ENCODE measurements around the gene MYO15B.

DNA sequence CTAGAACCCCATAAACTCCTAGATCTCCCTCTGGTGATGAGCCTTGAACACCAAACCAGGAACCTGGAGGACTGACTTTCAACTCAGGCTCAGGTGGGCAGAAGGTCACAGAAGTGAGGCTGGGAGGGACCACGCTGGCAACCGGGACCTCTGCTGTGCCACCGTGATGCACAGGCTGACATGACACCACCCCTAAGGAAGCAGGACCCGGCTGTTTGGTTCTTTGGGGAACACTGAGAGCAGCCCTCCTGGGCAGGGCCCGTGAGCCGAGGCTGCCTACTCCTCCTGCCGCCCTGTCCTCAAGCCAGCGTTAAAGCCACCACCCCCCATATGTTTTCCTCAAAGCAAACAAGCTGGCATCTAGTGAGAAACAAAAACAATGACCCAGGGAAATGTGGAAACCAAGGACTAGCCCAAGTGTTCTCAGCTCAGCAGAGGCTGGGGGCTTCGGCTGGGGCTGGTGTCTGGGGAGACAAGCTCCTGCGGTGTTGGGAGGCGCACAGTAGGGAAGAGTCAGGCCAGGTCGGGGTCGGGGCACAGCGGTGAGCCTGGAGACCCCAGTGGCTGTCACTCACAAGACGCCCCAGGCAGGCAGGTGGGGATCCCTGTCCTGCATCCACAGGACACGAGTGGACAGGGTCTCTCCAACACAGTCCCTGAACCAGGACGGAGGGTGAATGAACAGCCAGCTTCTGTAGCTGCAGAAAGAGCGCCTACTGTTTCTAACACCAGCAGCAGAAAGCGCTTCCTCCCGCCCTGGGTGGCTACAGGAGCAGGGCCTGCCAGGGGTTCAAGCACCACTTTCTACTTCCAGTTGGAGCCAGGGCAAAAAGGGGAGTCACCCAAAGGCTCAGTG is 47.4 kb downstream of the MYO15B start:
- no peak for TF ChIP-seq POLR2AphosphoS5 (IDR thresholded peaks at IDR 0.05; ENCODE audit: low read depth)
- TF ChIP-seq, protein P1, sequence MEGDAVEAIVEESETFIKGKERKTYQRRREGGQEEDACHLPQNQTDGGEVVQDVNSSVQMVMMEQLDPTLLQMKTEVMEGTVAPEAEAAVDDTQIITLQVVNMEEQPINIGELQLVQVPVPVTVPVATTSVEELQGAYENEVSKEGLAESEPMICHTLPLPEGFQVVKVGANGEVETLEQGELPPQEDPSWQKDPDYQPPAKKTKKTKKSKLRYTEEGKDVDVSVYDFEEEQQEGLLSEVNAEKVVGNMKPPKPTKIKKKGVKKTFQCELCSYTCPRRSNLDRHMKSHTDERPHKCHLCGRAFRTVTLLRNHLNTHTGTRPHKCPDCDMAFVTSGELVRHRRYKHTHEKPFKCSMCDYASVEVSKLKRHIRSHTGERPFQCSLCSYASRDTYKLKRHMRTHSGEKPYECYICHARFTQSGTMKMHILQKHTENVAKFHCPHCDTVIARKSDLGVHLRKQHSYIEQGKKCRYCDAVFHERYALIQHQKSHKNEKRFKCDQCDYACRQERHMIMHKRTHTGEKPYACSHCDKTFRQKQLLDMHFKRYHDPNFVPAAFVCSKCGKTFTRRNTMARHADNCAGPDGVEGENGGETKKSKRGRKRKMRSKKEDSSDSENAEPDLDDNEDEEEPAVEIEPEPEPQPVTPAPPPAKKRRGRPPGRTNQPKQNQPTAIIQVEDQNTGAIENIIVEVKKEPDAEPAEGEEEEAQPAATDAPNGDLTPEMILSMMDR (IDR thresholded peaks at IDR 0.05; ENCODE audit: insufficient read depth, low read length), result no peak
